K562 (cell line): Measurements from ENCODE around the gene ADAM15. TPM values are rescaled to one million over a fixed set of nuclear protein-coding genes. Genes with fewer than 3 reads are reported as not detected.

Experiments used
- ERF ChIP-seq: fragments of 450-650 bp; formaldehyde crosslinking; IDR thresholded peaks from 2 replicates; pipeline ENCODE4 v1.4.0; 2020; ENCODE audit warnings: mild to moderate bottlenecking, mixed read lengths
- LARP7 ChIP-seq: fragments of 450-650 bp; IDR thresholded peaks from 2 replicates; pipeline ENCODE4 v1.6.1; 2016
- MYC ChIP-seq, 2 experiments: fragments of 250-450 bp in 1 of 2; sonication (Bioruptor Pico) in 1 of 2; IDR thresholded peaks; 2 replicates each; pipeline versions ENCODE4 v1.5.1 to v1.6.1; 2012 to 2021; ENCODE audit warnings: low read depth in 2 of 2, borderline replicate concordance in 1 of 2, improper control_type of control experiment in 1 of 2, low read length in 1 of 2, mild to moderate bottlenecking in 1 of 2, moderate library complexity in 1 of 2
- NEUROD1 ChIP-seq: fragments of 150-350 bp; IDR thresholded peaks from 2 replicates; pipeline ENCODE4 v1.6.1; 2014; ENCODE audit warnings: borderline replicate concordance, low read length, low read depth; ENCODE audit not compliant: partially characterized antibody
- NFE2 ChIP-seq: IDR thresholded peaks from 2 replicates; pipeline ENCODE4 v1.6.1; 2014; ENCODE audit warnings: antibody characterized with exemption, low read depth
- NFE2L1 ChIP-seq: fragments of 450-650 bp; IDR thresholded peaks from 2 replicates; pipeline ENCODE4 v1.6.1; 2016; ENCODE audit warnings: missing genetic modification characterization, low read depth, mild to moderate bottlenecking, missing compliant biosample characterization, moderate library complexity, borderline replicate concordance
- NR2C2 ChIP-seq, 2 experiments: fragments of 200-800 bp in 1 of 2; sonication (Bioruptor generic) in 1 of 2; sonication (generic) in 1 of 2; formaldehyde crosslinking in 1 of 2; IDR thresholded peaks; 2 replicates each; pipeline versions ENCODE4 v1.6.1 to v1.8.0; 2016 to 2022; ENCODE audit warnings: mild to moderate bottlenecking in 1 of 2, missing compliant biosample characterization in 1 of 2, missing genetic modification characterization in 1 of 2, missing genetic modification reagents in 1 of 2
- SUPT5H ChIP-seq: fragments of 450-650 bp; IDR thresholded peaks from 2 replicates; pipeline ENCODE4 v1.6.1; 2016
- TAF7 ChIP-seq: fragments of 450-650 bp; IDR thresholded peaks from 2 replicates; pipeline ENCODE4 v1.6.1; 2016; ENCODE audit warnings: missing genetic modification characterization, missing compliant biosample characterization
- TAL1 ChIP-seq: fragments of 450-650 bp; IDR thresholded peaks from 2 replicates; pipeline ENCODE4 v1.6.1; 2016; ENCODE audit warnings: mild to moderate bottlenecking
- TOE1 ChIP-seq, 2 experiments: fragments of 450-650 bp in 1 of 2; sonication (generic) in 1 of 2; formaldehyde crosslinking in 1 of 2; IDR thresholded peaks; 2 replicates each; pipeline versions ENCODE4 v1.7.1 to v1.8.0; 2016 to 2022; ENCODE audit warnings: borderline replicate concordance in 2 of 2, mild to moderate bottlenecking in 2 of 2, antibody characterized with exemption in 1 of 2, inconsistent platforms in 1 of 2, low read depth in 1 of 2, missing genetic modification reagents in 1 of 2, moderate library complexity in 1 of 2
- ZBTB5 ChIP-seq: fragments of 450-650 bp; IDR thresholded peaks from 2 replicates; pipeline ENCODE4 v1.6.1; 2017; ENCODE audit warnings: antibody characterized with exemption
- ZBTB7A ChIP-seq: IDR thresholded peaks from 2 replicates; pipeline ENCODE4 v1.6.1; 2011; ENCODE audit warnings: low read depth, mild to moderate bottlenecking, low read length, moderate library complexity, borderline replicate concordance; ENCODE audit not compliant: control insufficient read depth
- ZNF133 ChIP-seq: fragments of 250-450 bp; sonication (Bioruptor Pico); IDR thresholded peaks from 2 replicates; pipeline ENCODE4 v1.4.0; 2020; ENCODE audit warnings: mild to moderate bottlenecking
- ZNF316 ChIP-seq: fragments of 450-650 bp; IDR thresholded peaks from 2 replicates; pipeline ENCODE4 v1.6.1; 2016
- ZNF41 ChIP-seq: fragments of 250-450 bp; sonication (Bioruptor Pico); conservative IDR thresholded peaks from 2 replicates; pipeline ENCODE4 v1.4.0; 2020; ENCODE audit warnings: mild to moderate bottlenecking
- polyA plus RNA-seq, 8 experiments: library from polyadenylated mRNA; depleted of rRNA in 4 of 8; stranded (reverse) in 5 of 8; unstranded in 3 of 8; fragments of >200 nt; fragmentation: Nextera tagmentation in 2 of 8; fragmentation: Illumina TruSeq in 1 of 8; extraction: Ambion mirVana in 2 of 8; extraction: Trizol in 1 of 8; gene quantifications; 2 replicates each; pipeline versions ENCODE4 v1.2.1 to v1.2.3, GENCODE V29; 2011 to 2014; ENCODE audit warnings: inconsistent platforms in 1 of 8, missing spikeins in 1 of 8
- total RNA-seq, 7 experiments: library from RNA; depleted of rRNA in 6 of 7; stranded (reverse); fragments of >200 nt in 6 of 7; fragmentation: Illumina TruSeq in 2 of 7; extraction: Trizol in 2 of 7; gene quantifications; 2 replicates each; pipeline versions ENCODE4 v1.2.1 to v1.2.3, GENCODE V29; 2011 to 2021; ENCODE audit warnings: low replicate concordance in 1 of 7
- TF ChIP-seq, protein P1 (sequence below): fragments of 450-650 bp; IDR thresholded peaks from 2 replicates; pipeline ENCODE4 v1.6.1; 2018; ENCODE audit not compliant: partially characterized antibody
- TF ChIP-seq, protein P2 (sequence below): fragments of 450-650 bp; conservative IDR thresholded peaks from 2 replicates; pipeline ENCODE4 v1.6.1; 2016; ENCODE audit warnings: missing genetic modification characterization, low read depth, mild to moderate bottlenecking, missing compliant biosample characterization, moderate library complexity

The ADAM15 gene
- total and polyA plus RNA-seq, 9 of the 15 experiments (the other 6 are each of a cell fraction or from before 2014, with no cell fraction given), result 0.69 to 72.3 (median 32.8) TPM

GRCh38 chr1:155001675-155002463 lies 49.2 kb upstream of the ADAM15 start (continued):
- TF ChIP-seq NR2C2 (CRISPR knock-in tag; IDR thresholded peaks at IDR 0.05) (no peak), NR2C2 (tag; IDR thresholded peaks at IDR 0.05) (peak; percentile 26; the same call in 1 of the 2 replicates), TAL1 (0 out of 2 replicates have a peak, but pooled peaks have one; percentile 9), NEUROD1 (peak; percentile 97), ZNF133 (CRISPR knock-in tag) (no peak), ERF (CRISPR knock-in tag) (no peak), NFE2 (no peak), TAF7 (tag) (peak; percentile 12), MYC (IDR thresholded peaks at IDR 0.05; ENCODE audit: low read depth, low read length) (0 out of 2 replicates have a peak, but pooled peaks have one; percentile 58), MYC (CRISPR knock-in tag; IDR thresholded peaks at IDR 0.05; ENCODE audit: borderline replicate concordance, low read depth) (no peak), TOE1 (IDR thresholded peaks at IDR 0.05; ENCODE audit: borderline replicate concordance) (peak; percentile 97), TOE1 (CRISPR knock-in tag; IDR thresholded peaks at IDR 0.05; ENCODE audit: borderline replicate concordance, low read depth) (no peak), LARP7 (peak; percentile 97), NFE2L1 (tag) (no peak), ZBTB5 (no peak), ZNF41 (CRISPR knock-in tag) (no peak), ZBTB7A (peak; percentile 99), ZNF316 (no peak), SUPT5H (peak; percentile 68)
- TF ChIP-seq, protein P1, sequence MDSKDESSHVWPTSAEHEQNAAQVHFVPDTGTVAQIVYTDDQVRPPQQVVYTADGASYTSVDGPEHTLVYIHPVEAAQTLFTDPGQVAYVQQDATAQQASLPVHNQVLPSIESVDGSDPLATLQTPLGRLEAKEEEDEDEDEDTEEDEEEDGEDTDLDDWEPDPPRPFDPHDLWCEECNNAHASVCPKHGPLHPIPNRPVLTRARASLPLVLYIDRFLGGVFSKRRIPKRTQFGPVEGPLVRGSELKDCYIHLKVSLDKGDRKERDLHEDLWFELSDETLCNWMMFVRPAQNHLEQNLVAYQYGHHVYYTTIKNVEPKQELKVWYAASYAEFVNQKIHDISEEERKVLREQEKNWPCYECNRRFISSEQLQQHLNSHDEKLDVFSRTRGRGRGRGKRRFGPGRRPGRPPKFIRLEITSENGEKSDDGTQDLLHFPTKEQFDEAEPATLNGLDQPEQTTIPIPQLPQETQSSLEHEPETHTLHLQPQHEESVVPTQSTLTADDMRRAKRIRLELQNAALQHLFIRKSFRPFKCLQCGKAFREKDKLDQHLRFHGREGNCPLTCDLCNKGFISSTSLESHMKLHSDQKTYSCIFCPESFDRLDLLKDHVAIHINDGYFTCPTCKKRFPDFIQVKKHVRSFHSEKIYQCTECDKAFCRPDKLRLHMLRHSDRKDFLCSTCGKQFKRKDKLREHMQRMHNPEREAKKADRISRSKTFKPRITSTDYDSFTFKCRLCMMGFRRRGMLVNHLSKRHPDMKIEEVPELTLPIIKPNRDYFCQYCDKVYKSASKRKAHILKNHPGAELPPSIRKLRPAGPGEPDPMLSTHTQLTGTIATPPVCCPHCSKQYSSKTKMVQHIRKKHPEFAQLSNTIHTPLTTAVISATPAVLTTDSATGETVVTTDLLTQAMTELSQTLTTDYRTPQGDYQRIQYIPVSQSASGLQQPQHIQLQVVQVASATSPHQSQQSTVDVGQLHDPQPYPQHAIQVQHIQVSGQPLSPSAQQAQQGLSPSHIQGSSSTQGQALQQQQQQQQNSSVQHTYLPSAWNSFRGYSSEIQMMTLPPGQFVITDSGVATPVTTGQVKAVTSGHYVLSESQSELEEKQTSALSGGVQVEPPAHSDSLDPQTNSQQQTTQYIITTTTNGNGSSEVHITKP, result peak; percentile 56
- TF ChIP-seq, protein P2, sequence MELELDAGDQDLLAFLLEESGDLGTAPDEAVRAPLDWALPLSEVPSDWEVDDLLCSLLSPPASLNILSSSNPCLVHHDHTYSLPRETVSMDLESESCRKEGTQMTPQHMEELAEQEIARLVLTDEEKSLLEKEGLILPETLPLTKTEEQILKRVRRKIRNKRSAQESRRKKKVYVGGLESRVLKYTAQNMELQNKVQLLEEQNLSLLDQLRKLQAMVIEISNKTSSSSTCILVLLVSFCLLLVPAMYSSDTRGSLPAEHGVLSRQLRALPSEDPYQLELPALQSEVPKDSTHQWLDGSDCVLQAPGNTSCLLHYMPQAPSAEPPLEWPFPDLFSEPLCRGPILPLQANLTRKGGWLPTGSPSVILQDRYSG (tag), result no peak
